Ishikawa (cell line): ENCODE measurements around the gene ASTN2.

Experiments used
- CEBPB ChIP-seq: IDR thresholded peaks from 2 replicates; pipeline ENCODE4 v1.6.1; 2012
- EGR1 ChIP-seq: IDR thresholded peaks from 2 replicates; pipeline ENCODE4 v1.6.1; 2012
- EP300 ChIP-seq: IDR thresholded peaks from 2 replicates; pipeline ENCODE4 v1.6.1; 2012; ENCODE audit warnings: borderline replicate concordance
- FOXM1 ChIP-seq: IDR thresholded peaks from 2 replicates; pipeline ENCODE4 v1.6.1; 2012; ENCODE audit warnings: low read depth, borderline replicate concordance
- MAX ChIP-seq: IDR thresholded peaks from 2 replicates; pipeline ENCODE4 v1.6.1; 2012
- NFIC ChIP-seq: IDR thresholded peaks from 2 replicates; pipeline ENCODE4 v1.6.1; 2012
- RAD21 ChIP-seq: IDR thresholded peaks from 2 replicates; pipeline ENCODE4 v1.6.1; 2012; ENCODE audit warnings: low read depth
- TAF1 ChIP-seq: IDR thresholded peaks from 2 replicates; pipeline ENCODE4 v1.6.1; 2012; ENCODE audit warnings: low read depth, mild to moderate bottlenecking
- TEAD4 ChIP-seq: IDR thresholded peaks from 2 replicates; pipeline ENCODE4 v1.6.1; 2012
- YY1 ChIP-seq: IDR thresholded peaks from 2 replicates; pipeline ENCODE4 v1.6.1; 2012; ENCODE audit warnings: low read depth
- ZBTB7A ChIP-seq: IDR thresholded peaks from 2 replicates; pipeline ENCODE4 v1.6.1; 2012; ENCODE audit warnings: low read depth

- TF ChIP-seq ZBTB7A (no peak), RAD21 (no peak), EP300 (no peak), MAX (no peak), TAF1 (no peak), EGR1 (no peak), NFIC (no peak), YY1 (no peak), TEAD4 (no peak), CEBPB (no peak), FOXM1 (no peak)
Measured at GRCh38 chr9:117245175-117245829, 169.6 kb downstream of the ASTN2 start.
